HepG2 (cell line): Measurements from ENCODE around the gene SORL1-AS1.

Source experiments
- EHMT2 ChIP-seq: fragments of 200-600 bp; sonication (generic); IDR thresholded peaks from 2 replicates; pipeline ENCODE4 v1.7.0; 2017; ENCODE audit warnings: antibody characterized with exemption, low read depth, low read length, borderline replicate concordance
- ETS1 ChIP-seq: sonication (generic); formaldehyde crosslinking; IDR thresholded peaks from 2 replicates; pipeline ENCODE4 v1.4.0; 2020; ENCODE audit warnings: missing genetic modification reagents
- MED8 ChIP-seq: sonication (generic); formaldehyde crosslinking; IDR thresholded peaks from 2 replicates; pipeline ENCODE4 v1.8.1; 2023; ENCODE audit warnings: mild to moderate bottlenecking, missing genetic modification reagents; ENCODE audit not compliant: insufficient replicate concordance
- MNT ChIP-seq: fragments of 450-650 bp; IDR thresholded peaks from 2 replicates; pipeline ENCODE4 v1.6.1; 2016
- RERE ChIP-seq: IDR thresholded peaks from 2 replicates; pipeline ENCODE4 v1.6.1; 2016; ENCODE audit warnings: low read depth, missing genetic modification reagents, missing compliant biosample characterization
- SKI ChIP-seq: fragments of 450-650 bp; IDR thresholded peaks from one replicate; pipeline ENCODE4 v1.6.1; 2018; ENCODE audit warnings: mild to moderate bottlenecking; ENCODE audit not compliant: partially characterized antibody
- SMC3 ChIP-seq: IDR thresholded peaks from 2 replicates; pipeline ENCODE4 v1.6.1; 2011; ENCODE audit warnings: low read length, improper control_type of control experiment
- SNRNP70 ChIP-seq: fragments of 200-400 bp; formaldehyde crosslinking; IDR thresholded peaks from 2 replicates; pipeline ENCODE4 v1.6.1; 2017; ENCODE audit warnings: mild to moderate bottlenecking, low read depth, low read length, moderate library complexity
- SUZ12 ChIP-seq: fragments of 150-350 bp; IDR thresholded peaks from 2 replicates; pipeline ENCODE4 v1.6.1; 2014; ENCODE audit warnings: low read depth, low read length
- TAF1 ChIP-seq: sonication (generic); formaldehyde crosslinking; IDR thresholded peaks from 2 replicates; pipeline ENCODE4 v1.4.0; 2020; ENCODE audit warnings: missing genetic modification reagents
- ZNF329 ChIP-seq: sonication (generic); formaldehyde crosslinking; IDR thresholded peaks from 2 replicates; pipeline ENCODE4 v1.9.0; 2021; ENCODE audit warnings: low read depth, mild to moderate bottlenecking, missing genetic modification reagents
- ZNF331 ChIP-seq: sonication (generic); formaldehyde crosslinking; IDR thresholded peaks from 2 replicates; pipeline ENCODE4 v1.4.0; 2020; ENCODE audit warnings: missing genetic modification reagents
- ZNF660 ChIP-seq: sonication (generic); formaldehyde crosslinking; IDR thresholded peaks from 2 replicates; pipeline ENCODE4 v1.5.1; 2020; ENCODE audit warnings: mild to moderate bottlenecking, low read depth, missing genetic modification reagents, borderline replicate concordance
- ZNF781 ChIP-seq: sonication (generic); formaldehyde crosslinking; IDR thresholded peaks from 2 replicates; pipeline ENCODE4 v1.5.1; 2020; ENCODE audit warnings: borderline replicate concordance, mild to moderate bottlenecking, missing genetic modification reagents; ENCODE audit errors: not compliant biosample characterization
- ZNF883 ChIP-seq: sonication (generic); formaldehyde crosslinking; IDR thresholded peaks from 2 replicates; pipeline ENCODE4 v1.5.1; 2020; ENCODE audit warnings: mild to moderate bottlenecking, missing genetic modification reagents; ENCODE audit errors: not compliant biosample characterization
- TF ChIP-seq, protein P1 (sequence below): sonication (generic); formaldehyde crosslinking; IDR thresholded peaks from 2 replicates; pipeline ENCODE4 v1.9.0; 2021; ENCODE audit warnings: missing genetic modification reagents, borderline replicate concordance
- TF ChIP-seq, protein P2 (sequence below): sonication (generic); formaldehyde crosslinking; IDR thresholded peaks from 2 replicates; pipeline ENCODE4 v1.9.0; 2022; ENCODE audit warnings: low read depth, missing genetic modification reagents

The SORL1-AS1 gene

GRCh38 chr11:121460941-121461514 lies 8.3 kb upstream of the SORL1-AS1 start (continued):
- TF ChIP-seq, protein P1, sequence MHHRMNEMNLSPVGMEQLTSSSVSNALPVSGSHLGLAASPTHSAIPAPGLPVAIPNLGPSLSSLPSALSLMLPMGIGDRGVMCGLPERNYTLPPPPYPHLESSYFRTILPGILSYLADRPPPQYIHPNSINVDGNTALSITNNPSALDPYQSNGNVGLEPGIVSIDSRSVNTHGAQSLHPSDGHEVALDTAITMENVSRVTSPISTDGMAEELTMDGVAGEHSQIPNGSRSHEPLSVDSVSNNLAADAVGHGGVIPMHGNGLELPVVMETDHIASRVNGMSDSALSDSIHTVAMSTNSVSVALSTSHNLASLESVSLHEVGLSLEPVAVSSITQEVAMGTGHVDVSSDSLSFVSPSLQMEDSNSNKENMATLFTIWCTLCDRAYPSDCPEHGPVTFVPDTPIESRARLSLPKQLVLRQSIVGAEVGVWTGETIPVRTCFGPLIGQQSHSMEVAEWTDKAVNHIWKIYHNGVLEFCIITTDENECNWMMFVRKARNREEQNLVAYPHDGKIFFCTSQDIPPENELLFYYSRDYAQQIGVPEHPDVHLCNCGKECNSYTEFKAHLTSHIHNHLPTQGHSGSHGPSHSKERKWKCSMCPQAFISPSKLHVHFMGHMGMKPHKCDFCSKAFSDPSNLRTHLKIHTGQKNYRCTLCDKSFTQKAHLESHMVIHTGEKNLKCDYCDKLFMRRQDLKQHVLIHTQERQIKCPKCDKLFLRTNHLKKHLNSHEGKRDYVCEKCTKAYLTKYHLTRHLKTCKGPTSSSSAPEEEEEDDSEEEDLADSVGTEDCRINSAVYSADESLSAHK: no peak
- no peak for TF ChIP-seq TAF1
- TF ChIP-seq MNT: no peak
- TF ChIP-seq SKI: no peak
- TF ChIP-seq, protein P2, sequence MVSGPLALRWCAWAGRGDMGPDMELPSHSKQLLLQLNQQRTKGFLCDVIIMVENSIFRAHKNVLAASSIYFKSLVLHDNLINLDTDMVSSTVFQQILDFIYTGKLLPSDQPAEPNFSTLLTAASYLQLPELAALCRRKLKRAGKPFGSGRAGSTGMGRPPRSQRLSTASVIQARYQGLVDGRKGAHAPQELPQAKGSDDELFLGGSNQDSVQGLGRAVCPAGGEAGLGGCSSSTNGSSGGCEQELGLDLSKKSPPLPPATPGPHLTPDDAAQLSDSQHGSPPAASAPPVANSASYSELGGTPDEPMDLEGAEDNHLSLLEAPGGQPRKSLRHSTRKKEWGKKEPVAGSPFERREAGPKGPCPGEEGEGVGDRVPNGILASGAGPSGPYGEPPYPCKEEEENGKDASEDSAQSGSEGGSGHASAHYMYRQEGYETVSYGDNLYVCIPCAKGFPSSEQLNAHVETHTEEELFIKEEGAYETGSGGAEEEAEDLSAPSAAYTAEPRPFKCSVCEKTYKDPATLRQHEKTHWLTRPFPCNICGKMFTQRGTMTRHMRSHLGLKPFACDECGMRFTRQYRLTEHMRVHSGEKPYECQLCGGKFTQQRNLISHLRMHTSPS (CRISPR knock-in tag): peak; percentile 17; the same call in 1 of the 2 replicates
- no peak for TF ChIP-seq ETS1 (CRISPR knock-in tag)
- TF ChIP-seq ZNF660 (CRISPR knock-in tag): no peak
- TF ChIP-seq RERE: 0 out of 2 replicates have a peak, but pooled peaks have one; percentile 13
- no peak for TF ChIP-seq MED8 (CRISPR knock-in tag)
- no peak for TF ChIP-seq ZNF781 (CRISPR knock-in tag)
- TF ChIP-seq ZNF329 (CRISPR knock-in tag): no peak
- TF ChIP-seq SNRNP70: no peak
- no peak for TF ChIP-seq ZNF331 (CRISPR knock-in tag)
- no peak for TF ChIP-seq SMC3
- no peak for TF ChIP-seq EHMT2
- TF ChIP-seq ZNF883 (CRISPR knock-in tag): no peak
- TF ChIP-seq SUZ12: no peak
